GM19372 (cell line): ENCODE results near the gene DMAC2L.
A peak's percentile ranks its signal among the peaks of the same experiment; 100 is the strongest.

Experiments
- ATAC-seq: cut with Tn5 transposase; IDR thresholded peaks from one replicate; pipeline ENCODE4 v1.9.1; 2021; ENCODE audit warnings: mild to moderate bottlenecking, low read depth, moderate library complexity; ENCODE audit not compliant: unreplicated experiment

DMAC2L gene

DNA sequence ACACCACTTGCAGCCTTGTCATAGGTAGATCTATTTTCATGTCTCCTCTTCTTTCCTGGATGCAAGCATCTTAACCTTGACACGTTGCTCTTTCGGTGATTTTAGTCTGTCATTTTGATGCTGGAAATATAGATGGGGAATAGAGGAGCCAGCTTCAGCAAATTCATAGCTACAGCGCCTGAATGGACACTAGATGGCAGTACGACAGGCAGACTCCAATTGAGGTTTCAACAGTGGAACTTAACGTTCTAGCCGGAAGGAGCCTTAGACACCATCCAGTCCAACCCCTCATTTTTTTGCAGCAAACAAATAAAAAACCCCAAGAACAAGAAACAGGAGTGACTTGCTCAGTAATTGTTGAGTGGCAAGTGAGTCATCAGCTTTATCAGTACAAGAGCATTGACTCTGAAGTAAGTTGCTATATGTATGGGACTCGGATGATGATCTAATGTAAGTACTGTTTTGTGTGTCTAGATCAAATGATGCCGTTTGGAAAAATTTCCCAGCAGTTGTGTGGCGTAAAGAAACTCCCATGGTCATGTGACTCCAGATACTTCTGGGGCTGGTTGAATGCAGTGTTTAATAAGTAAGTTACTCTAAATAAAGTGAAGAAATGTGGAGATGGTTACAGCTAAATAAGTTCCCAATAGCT is 9.0 kb downstream of the DMAC2L start:
- peak; percentile 79 for ATAC-seq

GRCh38 chr14:50331596-50331995 is 19.5 kb downstream of the DMAC2L start:
- no peak for ATAC-seq

- ATAC-seq: no peak
Measured at GRCh38 chr14:50333014-50333509, 20.9 kb downstream of the DMAC2L start.

- no peak for ATAC-seq
Measured at GRCh38 chr14:50334211-50334610, 22.1 kb downstream of the DMAC2L start.

DNA sequence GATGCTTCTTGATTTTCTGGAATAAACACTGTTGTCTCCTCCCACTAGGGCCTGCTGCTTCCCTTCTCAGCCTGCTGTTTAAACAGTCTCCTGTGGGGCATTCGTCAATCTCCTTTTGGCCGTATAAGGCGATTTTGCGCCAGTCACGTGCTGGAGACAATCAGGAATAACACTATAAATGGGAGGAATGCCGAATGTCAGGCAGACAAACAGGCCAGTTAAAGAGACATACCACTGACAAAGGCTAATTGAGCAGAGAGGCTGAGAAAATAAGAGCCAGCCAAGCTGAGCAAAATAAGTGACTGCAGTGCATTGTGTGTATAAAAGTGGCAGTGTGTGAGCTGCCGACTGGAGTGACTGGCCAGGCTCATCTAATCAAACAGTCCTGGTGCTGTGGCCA is 23.3 kb downstream of the DMAC2L start:
- no peak for ATAC-seq

GRCh38 chr14:50335989-50336824 is 24.1 kb downstream of the DMAC2L start:
- ATAC-seq: no peak

DNA sequence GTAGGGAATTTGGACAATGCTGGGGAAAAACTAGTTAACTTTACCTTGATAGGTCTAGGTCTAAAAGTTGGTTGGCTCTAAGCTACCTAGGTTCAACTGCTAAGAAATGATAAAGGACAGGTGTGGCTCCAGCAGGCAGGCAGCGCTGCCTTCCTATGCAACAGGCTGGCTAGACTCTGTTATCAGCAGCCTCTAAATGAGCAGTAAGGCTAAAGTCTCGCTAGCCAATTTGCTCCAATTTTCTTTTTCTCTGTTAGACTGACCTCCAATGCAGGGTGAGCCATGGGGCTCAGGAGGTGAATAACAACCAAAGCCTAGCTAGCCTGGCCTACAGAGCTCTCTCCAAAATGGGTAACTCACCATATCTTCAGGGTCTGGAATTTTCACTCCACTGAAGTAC is 26.5 kb downstream of the DMAC2L start:
- ATAC-seq: no peak

DNA sequence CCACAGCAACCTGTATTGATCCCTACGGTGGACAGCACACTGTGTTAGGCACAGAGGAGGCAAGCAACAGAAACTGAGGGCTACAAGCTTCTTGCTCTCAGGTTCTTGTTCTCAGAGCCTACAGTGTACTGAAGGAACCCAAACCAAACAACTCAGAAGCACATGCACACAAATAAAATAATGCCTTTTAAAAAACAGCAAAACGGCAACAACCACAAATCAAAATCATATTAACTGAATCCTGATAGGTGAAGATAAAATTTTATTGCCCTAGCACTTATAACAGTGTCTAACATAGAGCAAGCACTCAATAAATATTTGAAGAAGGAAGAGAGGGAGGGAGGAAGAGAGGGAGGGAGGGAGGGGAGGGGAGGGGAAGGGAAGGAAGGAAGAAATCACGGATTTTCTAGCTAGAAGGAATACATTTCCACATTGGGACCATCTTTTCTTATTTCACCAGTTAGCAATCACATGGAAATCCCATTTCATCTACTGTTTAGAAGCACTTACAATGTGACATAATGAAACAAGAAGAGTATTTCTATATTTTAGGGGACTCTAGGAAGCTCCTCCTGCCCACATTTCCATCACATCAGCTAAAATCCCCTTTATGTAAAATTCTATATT is 27.2 kb downstream of the DMAC2L start:
- no peak for ATAC-seq

GRCh38 chr14:50340045-50340444 is 27.9 kb downstream of the DMAC2L start:
- no peak for ATAC-seq

GRCh38 chr14:50340963-50341362 is 28.8 kb downstream of the DMAC2L start:
- ATAC-seq: no peak

- no peak for ATAC-seq
Measured at GRCh38 chr14:50342221-50343078, 30.3 kb downstream of the DMAC2L start.

DNA sequence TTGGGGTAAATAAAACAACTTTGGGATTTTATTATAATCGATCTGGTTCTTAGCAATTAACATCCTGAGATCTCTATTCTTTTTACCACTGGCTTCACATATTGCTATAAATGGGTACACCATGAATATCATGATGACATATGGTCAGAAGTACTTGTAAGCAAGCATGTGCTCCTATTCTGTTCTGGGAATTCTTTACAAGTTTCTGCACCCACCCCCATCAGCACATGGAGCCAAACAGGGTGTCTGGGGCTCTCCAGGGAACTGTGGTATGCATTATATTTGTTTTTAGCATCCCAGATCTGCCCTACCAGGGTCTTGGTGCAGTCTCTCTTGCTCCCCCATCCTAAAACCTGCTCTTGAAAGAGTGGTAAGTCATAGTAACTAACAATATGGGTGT is 31.3 kb downstream of the DMAC2L start:
- no peak for ATAC-seq

- ATAC-seq: no peak
Measured at GRCh38 chr14:50344116-50344775, 32.1 kb downstream of the DMAC2L start.

DNA sequence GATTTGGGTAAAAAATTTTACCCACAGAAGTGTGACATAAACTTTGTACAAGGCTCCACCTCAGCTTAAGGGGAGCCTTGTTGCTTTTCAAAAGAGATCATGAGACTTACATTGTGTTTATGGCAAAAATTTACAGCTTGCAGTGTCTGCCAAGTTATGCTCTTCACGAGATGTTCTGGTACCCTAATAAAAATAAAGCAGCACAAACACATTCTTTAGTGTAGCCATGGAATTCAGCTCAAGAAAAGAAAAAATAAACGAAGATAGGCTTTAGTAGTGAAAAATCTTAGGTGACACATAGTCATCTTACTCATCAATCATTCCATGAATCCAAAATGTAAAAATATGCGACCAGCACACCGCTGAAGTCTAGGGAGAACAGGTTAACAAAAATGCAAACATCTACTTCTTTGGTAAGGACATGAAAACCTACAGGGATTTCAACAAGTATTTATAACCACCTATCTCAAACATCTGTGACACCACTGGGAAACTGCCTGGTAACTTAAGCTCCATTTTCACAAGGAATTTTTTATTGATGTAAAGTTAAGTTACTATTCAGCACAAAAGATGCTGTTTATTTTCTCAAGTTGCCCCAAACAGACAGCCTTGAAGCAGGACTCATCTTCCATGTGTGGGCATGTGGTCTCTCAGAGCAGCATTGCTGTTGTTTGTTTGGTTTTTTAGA is 32.9 kb downstream of the DMAC2L start:
- ATAC-seq: no peak

- ATAC-seq: no peak
Measured at GRCh38 chr14:50345846-50346422, 33.8 kb downstream of the DMAC2L start.

DNA sequence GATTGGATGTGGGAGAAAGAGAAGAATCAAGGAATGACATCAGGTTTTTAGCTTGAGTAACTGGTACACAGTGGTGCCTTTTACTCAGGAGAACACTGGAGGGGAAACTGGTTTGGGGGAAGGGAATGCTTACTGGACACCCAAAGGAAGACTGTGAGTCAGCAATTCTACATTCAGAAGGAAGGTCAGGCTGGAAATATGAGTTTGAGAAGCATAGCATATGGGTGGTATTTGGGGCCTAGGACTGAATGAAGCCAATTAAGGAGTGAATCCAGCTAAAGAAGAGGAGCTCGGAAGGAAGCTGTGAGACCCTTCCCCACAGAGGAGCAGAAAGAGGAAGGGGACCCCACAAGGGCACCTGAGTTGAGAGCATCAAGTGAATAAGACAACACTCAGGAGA is 35.4 kb downstream of the DMAC2L start:
- ATAC-seq: no peak

- ATAC-seq: no peak
Measured at GRCh38 chr14:50348933-50349332, 36.8 kb downstream of the DMAC2L start.

DNA sequence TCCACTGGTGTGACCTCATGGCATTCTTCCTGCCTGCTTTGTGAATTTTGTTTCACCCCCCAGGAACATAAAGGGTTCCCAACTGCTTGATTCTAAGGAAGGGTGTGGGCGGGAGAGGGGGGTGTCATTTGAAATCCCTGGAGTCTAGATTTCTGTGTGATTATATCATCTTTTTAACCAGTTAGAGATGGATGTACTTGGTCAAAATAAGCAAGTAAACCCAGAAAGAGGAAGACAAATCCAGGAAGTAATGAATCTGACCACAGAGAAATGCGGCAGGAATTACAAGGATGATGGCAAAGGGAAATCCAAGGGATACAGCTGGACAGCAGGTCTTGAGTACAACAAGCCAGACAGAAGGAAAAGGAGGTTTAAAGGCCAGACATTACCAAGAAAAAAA is 38.9 kb downstream of the DMAC2L start:
- no peak for ATAC-seq

GRCh38 chr14:50352584-50352983 is 40.5 kb downstream of the DMAC2L start:
- ATAC-seq: no peak
